HuH-7 (cell line): ENCODE measurements around the gene NLGN2.

Experiments
- DNase-seq: peaks from one replicate; pipeline ENCODE4 v3.0.0; 2011; ENCODE audit warnings: low spot score

Gene NLGN2

GRCh38 chr17:7414837-7415236, 7.2 kb downstream of the NLGN2 start:
- DNase-seq, result no peak

- no peak for DNase-seq
Observed at GRCh38 chr17:7415784-7416183, 8.1 kb downstream of the NLGN2 start.

GRCh38 chr17:7416323-7416722, 8.7 kb downstream of the NLGN2 start:
- no peak for DNase-seq

GRCh38 chr17:7417056-7417655, 9.5 kb downstream of the NLGN2 start:
- no peak for DNase-seq

- no peak for DNase-seq
Observed at GRCh38 chr17:7418472-7419152, 11.0 kb downstream of the NLGN2 start.

GRCh38 chr17:7419819-7420610, 12.4 kb downstream of the NLGN2 start, which contains the start of gene SPEM1:
Gene SPEM1 (plus strand): TSS chr17:7420324. CDS start chr17:7420385, 61 bp downstream.
- DNase-seq, result no peak

- DNase-seq, result no peak
Observed at GRCh38 chr17:7421186-7421585, 13.5 kb downstream of the NLGN2 start.

- DNase-seq, result no peak
Observed at GRCh38 chr17:7423679-7424078, 16.0 kb downstream of the NLGN2 start.

- no peak for DNase-seq
Observed at GRCh38 chr17:7425316-7425715, 17.7 kb downstream of the NLGN2 start, which contains the start of gene SPEM2. Gene SPEM2 (plus strand): TSS chr17:7425616. CDS start chr17:7425689, 73 bp downstream.

- no peak for DNase-seq
Observed at GRCh38 chr17:7425756-7426155, 18.1 kb downstream of the NLGN2 start.

- no peak for DNase-seq
Observed at GRCh38 chr17:7426203-7426863, 18.7 kb downstream of the NLGN2 start.

GRCh38 chr17:7426896-7427489, 19.3 kb downstream of the NLGN2 start:
- DNase-seq, result no peak

- DNase-seq, result no peak
Observed at GRCh38 chr17:7427549-7427948, 19.9 kb downstream of the NLGN2 start.

- DNase-seq, result no peak
Observed at GRCh38 chr17:7428557-7428956, 20.9 kb downstream of the NLGN2 start, which contains the start of gene SPEM3. Gene SPEM3 (plus strand): TSS chr17:7428857. CDS start chr17:7428903, 46 bp downstream.

GRCh38 chr17:7429722-7430121, 22.1 kb downstream of the NLGN2 start:
- DNase-seq, result no peak

GRCh38 chr17:7431231-7431630, 23.6 kb downstream of the NLGN2 start:
- DNase-seq, result no peak

GRCh38 chr17:7432296-7432695, 24.7 kb downstream of the NLGN2 start:
- no peak for DNase-seq

- DNase-seq, result peak; percentile 40
Observed at GRCh38 chr17:7435676-7436555, 28.3 kb downstream of the NLGN2 start.

GRCh38 chr17:7436556-7437368, 29.1 kb downstream of the NLGN2 start:
- DNase-seq, result peak; percentile 72

GRCh38 chr17:7437369-7437863, 29.8 kb downstream of the NLGN2 start:
- no peak for DNase-seq
